ENCODE measurements around the gene SH3RF1.
A peak's percentile ranks its signal among the peaks of the same experiment; 100 is the strongest.

The SH3RF1 gene

DNA sequence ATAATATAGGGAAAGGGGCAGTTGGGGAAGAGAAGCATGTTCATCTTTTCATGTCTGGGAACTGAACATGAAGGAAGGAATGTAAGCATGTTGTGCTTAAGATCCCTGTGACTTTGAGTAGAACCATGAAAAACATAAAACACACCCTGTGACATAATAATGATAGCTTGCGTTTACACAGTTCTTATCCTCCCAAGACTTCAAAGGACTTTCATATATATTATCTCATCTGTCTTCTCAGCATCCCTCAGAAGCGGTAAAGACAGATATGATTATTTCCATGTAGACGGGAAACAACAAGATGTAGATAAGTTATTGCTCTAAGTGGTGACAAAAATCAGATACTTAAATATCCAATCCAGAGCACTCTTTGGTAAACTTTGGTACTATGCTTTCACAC is 3.3 kb upstream of the SH3RF1 start:
- WGBS, 2 experiments (ENCODE audit: insufficient coverage in 2 of 2), result no CpG with 5 or more reads among the region's 3 CpGs
- Histone ChIP-seq H3K27ac (ENCODE audit: low read depth, low read length, severe bottlenecking) (no peak overlapping the region), H3K4me1 (ENCODE audit: control insufficient read depth, insufficient read depth, low read length, poor library complexity, severe bottlenecking) (peaks cover 18% of the 10 kb centered on the region), H3K9me3 (ENCODE audit: control insufficient read depth, low read length) (no peaks in the 10 kb centered on the region), H3K4me3 (ENCODE audit: extremely low read depth, insufficient read depth, low read length, poor library complexity, severe bottlenecking) (no peak overlapping the region), H3K36me3 (ENCODE audit: control insufficient read depth, insufficient read depth, low read length) (no peaks in the 10 kb centered on the region)

DNA sequence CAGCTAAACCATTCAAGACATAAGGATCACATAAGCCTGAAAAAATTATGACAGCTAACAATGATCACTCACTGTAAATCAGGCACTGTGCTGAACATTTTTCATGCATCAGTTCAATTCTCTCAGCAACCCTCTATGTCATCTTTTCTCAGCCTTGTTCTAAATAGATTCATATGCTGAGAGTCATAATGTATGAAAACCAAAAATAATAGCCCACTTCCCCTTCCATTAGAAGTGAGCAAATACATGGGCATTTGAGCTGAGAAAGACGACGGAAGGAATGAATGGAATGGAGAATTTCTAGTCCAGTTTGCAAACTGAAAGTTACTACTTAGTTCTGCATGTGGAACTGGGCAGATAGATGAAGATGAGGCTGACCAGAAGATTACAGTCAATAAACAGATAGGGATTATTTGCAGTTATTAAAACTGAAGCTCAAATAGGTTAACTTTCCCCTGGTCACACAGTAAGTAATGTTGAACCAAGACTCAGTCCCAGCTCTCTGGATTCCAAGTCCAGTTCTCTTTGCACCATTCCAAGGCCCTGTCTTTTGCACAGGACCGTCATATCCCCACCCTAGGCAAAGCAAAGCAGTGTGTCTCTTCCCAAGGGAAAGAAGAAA is 1.6 kb upstream of the SH3RF1 start:
- H3K27ac ChIP-seq (ENCODE audit: low read depth, low read length, severe bottlenecking), result no peak overlapping the region

DNA sequence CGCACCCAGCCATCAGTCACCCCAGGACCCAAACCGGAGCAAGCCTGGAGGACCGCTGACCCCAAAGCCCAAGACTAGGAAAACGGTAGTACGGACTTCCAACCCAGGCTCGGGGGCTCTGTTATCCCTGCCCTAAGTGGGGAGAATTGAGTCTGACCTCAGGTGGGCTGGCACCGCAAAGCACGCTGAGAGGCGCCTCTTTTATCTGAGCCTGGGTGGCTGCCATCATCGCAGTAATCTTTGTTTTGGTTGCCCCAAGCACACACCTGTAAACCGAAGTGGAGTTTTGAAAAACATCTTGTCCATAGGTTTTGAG is 894 bp upstream of the SH3RF1 start:
- 10% methylated on average over 10 to 11 of the region's 11 CpGs for WGBS, 2 experiments (ENCODE audit: insufficient coverage in 2 of 2)

More for the DNA sequence above, 1.6 kb upstream of the SH3RF1 start:
- no peaks in the 10 kb centered on the region for H3K9me3 ChIP-seq (ENCODE audit: control insufficient read depth, low read length)
- H3K4me3 ChIP-seq (ENCODE audit: extremely low read depth, insufficient read depth, low read length, poor library complexity, severe bottlenecking), result no peak overlapping the region
- 69 to 83% methylated on average over 2 of the region's 3 CpGs for whole genome bisulfite sequencing, 2 experiments (ENCODE audit: insufficient coverage in 2 of 2)
- no peaks in the 10 kb centered on the region for H3K36me3 ChIP-seq (ENCODE audit: control insufficient read depth, insufficient read depth, low read length)
- H3K4me1 ChIP-seq (ENCODE audit: control insufficient read depth, insufficient read depth, low read length, poor library complexity, severe bottlenecking), result peaks cover 20% of the 10 kb centered on the region

DNA sequence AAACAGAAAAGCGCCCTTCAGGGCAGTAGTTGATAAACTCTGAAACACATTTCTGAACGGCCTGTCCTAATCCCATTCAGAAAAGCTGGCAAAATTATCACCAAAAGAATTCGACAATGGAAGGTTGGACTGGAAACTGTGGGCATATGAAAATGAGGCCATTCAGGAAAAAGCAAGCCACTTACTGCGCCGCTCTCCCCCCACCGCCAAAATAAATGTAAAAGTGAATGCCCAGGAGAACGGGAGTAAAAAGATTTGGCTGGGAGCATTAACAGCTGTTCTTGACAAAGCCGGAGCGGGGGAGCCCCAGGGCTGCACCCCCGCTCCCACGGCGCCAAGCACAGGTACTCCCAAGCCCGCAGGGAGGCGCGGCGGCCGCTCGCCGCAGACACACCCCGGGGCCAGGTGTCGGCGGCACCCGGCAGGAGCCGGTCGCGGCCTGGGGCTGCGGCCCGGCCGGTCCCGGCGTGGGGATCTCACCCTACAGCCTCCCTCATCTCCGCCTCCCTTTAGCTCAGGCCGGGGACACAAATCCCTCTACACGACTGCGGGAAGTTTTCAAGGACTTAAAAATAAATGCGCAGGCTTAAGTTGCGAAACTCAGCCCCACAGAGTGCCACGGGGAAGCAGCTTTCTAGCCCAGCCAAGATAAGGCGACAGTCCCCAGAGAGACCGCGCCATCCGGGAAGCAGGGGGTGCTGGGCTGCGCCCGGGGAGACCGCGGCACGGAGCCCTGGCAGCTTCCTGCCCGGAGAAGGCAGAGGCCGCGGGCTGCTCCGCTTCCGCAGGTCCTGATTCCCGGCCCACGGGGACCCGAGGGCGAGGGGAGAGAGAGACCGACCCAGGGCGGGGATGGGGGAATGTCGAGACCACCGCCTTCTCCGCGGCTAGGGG is 593 bp downstream of the SH3RF1 start:
- H3K4me1 ChIP-seq (ENCODE audit: control insufficient read depth, insufficient read depth, low read length, poor library complexity, severe bottlenecking), result peaks cover 20% of the 10 kb centered on the region
- H3K4me3 ChIP-seq (ENCODE audit: extremely low read depth, insufficient read depth, low read length, poor library complexity, severe bottlenecking), result peak overlapping the region; percentile 93
- H3K36me3 ChIP-seq (ENCODE audit: control insufficient read depth, insufficient read depth, low read length), result peaks cover 13% of the 10 kb centered on the region
- no peaks in the 10 kb centered on the region for H3K9me3 ChIP-seq (ENCODE audit: control insufficient read depth, low read length)
- peak overlapping the region; percentile 79 for H3K27ac ChIP-seq (ENCODE audit: low read depth, low read length, severe bottlenecking)
- WGBS, 2 experiments (ENCODE audit: insufficient coverage in 2 of 2), result 1% methylated on average over 50 to 54 of the region's 62 CpGs

More for the DNA sequence above, 894 bp upstream of the SH3RF1 start:
- no peak overlapping the region for H3K27ac ChIP-seq (ENCODE audit: low read depth, low read length, severe bottlenecking)
- H3K9me3 ChIP-seq (ENCODE audit: control insufficient read depth, low read length), result no peaks in the 10 kb centered on the region
- peaks cover 2% of the 10 kb centered on the region for H3K36me3 ChIP-seq (ENCODE audit: control insufficient read depth, insufficient read depth, low read length)
- peak overlapping the region; percentile 93 for H3K4me3 ChIP-seq (ENCODE audit: extremely low read depth, insufficient read depth, low read length, poor library complexity, severe bottlenecking)
- H3K4me1 ChIP-seq (ENCODE audit: control insufficient read depth, insufficient read depth, low read length, poor library complexity, severe bottlenecking), result peaks cover 20% of the 10 kb centered on the region

DNA sequence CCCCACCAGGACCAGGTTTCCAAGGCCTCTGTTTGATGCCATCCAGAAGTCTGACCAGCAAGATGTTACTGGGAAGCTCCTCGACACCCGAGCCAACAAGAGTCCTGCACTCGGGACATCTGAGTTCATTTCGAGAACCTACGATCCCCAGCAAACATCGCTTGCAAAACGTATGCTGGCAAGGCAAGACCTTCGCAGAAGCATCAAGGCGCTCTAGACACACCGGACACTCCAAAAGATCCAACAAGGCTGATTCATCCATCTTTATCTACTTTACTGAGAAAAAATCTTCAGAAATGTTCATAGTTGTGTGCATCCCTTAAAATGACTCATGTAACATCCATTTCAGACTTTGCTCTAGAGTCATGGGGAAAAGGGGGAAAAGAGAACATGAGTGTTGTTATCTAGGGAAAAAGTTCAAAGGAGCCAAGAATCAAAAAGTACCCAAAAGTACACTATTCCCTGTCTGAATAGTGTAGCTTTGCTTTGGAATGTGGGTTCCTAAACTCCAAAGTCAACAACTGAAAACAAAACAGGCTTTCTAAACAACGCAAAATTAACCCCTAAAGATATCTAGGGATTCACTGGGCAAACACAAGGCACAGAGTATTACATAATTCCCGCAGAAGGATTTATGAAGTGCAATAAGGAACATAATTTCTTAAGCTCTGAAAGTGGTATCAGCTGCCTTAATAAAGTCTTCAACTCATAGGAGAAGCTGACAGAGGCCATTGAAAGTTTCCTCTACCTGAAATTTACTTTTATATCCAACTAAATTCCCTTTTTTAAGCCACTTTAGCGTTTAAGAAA is 1.6 kb downstream of the SH3RF1 start:
- H3K27ac ChIP-seq (ENCODE audit: low read depth, low read length, severe bottlenecking), result peak overlapping the region; percentile 58
- H3K4me3 ChIP-seq (ENCODE audit: extremely low read depth, insufficient read depth, low read length, poor library complexity, severe bottlenecking), result peak overlapping the region; percentile 93
- 74 to 93% methylated on average over 10 of the region's 13 CpGs for WGBS, 2 experiments (ENCODE audit: insufficient coverage in 2 of 2)
- H3K4me1 ChIP-seq (ENCODE audit: control insufficient read depth, insufficient read depth, low read length, poor library complexity, severe bottlenecking), result peaks cover 14% of the 10 kb centered on the region
- H3K9me3 ChIP-seq (ENCODE audit: control insufficient read depth, low read length), result peaks cover 1% of the 10 kb centered on the region
- peaks cover 23% of the 10 kb centered on the region for H3K36me3 ChIP-seq (ENCODE audit: control insufficient read depth, insufficient read depth, low read length)

DNA sequence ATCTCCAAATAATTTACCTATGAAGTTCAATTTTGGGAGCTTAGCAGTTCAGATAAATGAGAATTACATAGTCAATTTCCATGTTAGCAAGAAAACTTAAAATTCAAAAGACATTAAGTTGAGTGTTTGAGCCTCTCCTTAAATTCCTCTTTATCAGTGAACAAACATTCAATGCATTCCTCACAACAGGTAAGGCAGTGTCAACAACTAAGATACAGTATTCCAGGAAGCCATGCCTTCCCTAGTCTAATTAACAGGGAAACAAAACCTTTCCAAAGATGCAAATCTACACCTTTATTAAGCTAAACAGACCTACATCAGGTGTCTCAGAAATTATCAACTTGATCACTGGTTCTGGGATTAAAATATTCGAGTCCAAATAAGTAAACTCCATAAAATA is 3.7 kb downstream of the SH3RF1 start:
- peaks cover 41% of the 10 kb centered on the region for H3K36me3 ChIP-seq (ENCODE audit: control insufficient read depth, insufficient read depth, low read length)
- no peak overlapping the region for H3K27ac ChIP-seq (ENCODE audit: low read depth, low read length, severe bottlenecking)
- peaks cover 5% of the 10 kb centered on the region for H3K9me3 ChIP-seq (ENCODE audit: control insufficient read depth, low read length)
- no CpG with 5 or more reads among the region's 1 CpG for WGBS, 2 experiments (ENCODE audit: insufficient coverage in 2 of 2)
- H3K4me1 ChIP-seq (ENCODE audit: control insufficient read depth, insufficient read depth, low read length, poor library complexity, severe bottlenecking), result peaks cover 7% of the 10 kb centered on the region
- H3K4me3 ChIP-seq (ENCODE audit: extremely low read depth, insufficient read depth, low read length, poor library complexity, severe bottlenecking), result no peak overlapping the region

DNA sequence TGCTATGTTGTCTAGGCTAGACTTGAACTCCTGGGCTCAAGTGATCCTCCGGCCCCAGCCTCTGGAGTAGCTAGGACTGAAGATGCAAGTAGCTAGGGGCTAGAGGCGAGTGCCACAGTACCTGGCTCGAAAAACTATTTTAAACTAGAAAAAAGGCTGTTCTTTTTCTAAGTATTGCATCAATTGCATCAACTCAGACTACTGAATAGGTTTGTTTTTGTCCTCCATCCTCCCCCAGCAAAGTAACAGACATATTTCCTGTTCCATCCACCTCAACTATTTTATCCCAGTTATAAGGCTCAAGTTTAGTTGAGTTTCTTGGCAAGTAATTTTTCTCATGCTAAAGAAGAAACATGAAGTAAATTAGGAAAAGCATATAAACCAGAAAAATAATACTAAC is 4.1 kb downstream of the SH3RF1 start:
- Histone ChIP-seq H3K9me3 (ENCODE audit: control insufficient read depth, low read length) (peaks cover 5% of the 10 kb centered on the region), H3K4me1 (ENCODE audit: control insufficient read depth, insufficient read depth, low read length, poor library complexity, severe bottlenecking) (peaks cover 3% of the 10 kb centered on the region), H3K27ac (ENCODE audit: low read depth, low read length, severe bottlenecking) (no peak overlapping the region), H3K4me3 (ENCODE audit: extremely low read depth, insufficient read depth, low read length, poor library complexity, severe bottlenecking) (no peak overlapping the region), H3K36me3 (ENCODE audit: control insufficient read depth, insufficient read depth, low read length) (peaks cover 41% of the 10 kb centered on the region)
- 100% methylated on average over 1 of the region's 3 CpGs; no CpG with 5 or more reads in 1 of the 2 experiments for WGBS, 2 experiments (ENCODE audit: insufficient coverage in 2 of 2)

DNA sequence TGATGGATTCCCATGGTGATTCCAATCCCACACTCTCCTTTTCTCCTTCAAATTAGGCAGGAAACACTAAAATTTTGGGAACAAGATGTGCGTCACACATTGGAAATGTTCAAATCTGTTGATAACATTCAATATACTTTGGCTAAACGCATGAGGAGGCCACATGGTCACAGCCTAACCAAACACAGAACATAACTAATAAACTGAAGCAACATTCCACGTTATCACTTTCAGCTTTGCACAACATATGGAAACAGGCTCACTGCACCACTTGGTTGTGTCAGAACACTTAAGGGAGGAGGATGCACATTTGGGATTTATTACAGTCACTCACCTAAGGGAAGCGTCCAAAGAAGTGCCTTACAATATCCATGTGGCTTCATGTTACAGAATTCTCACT is 4.7 kb downstream of the SH3RF1 start:
- no peak overlapping the region for H3K4me3 ChIP-seq (ENCODE audit: extremely low read depth, insufficient read depth, low read length, poor library complexity, severe bottlenecking)
- H3K36me3 ChIP-seq (ENCODE audit: control insufficient read depth, insufficient read depth, low read length), result peaks cover 41% of the 10 kb centered on the region
- peaks cover 5% of the 10 kb centered on the region for H3K9me3 ChIP-seq (ENCODE audit: control insufficient read depth, low read length)
- H3K4me1 ChIP-seq (ENCODE audit: control insufficient read depth, insufficient read depth, low read length, poor library complexity, severe bottlenecking), result peaks cover 2% of the 10 kb centered on the region
- no peak overlapping the region for H3K27ac ChIP-seq (ENCODE audit: low read depth, low read length, severe bottlenecking)
- 100% methylated on average over 2 to 3 of the region's 4 CpGs for WGBS, 2 experiments (ENCODE audit: insufficient coverage in 2 of 2)

DNA sequence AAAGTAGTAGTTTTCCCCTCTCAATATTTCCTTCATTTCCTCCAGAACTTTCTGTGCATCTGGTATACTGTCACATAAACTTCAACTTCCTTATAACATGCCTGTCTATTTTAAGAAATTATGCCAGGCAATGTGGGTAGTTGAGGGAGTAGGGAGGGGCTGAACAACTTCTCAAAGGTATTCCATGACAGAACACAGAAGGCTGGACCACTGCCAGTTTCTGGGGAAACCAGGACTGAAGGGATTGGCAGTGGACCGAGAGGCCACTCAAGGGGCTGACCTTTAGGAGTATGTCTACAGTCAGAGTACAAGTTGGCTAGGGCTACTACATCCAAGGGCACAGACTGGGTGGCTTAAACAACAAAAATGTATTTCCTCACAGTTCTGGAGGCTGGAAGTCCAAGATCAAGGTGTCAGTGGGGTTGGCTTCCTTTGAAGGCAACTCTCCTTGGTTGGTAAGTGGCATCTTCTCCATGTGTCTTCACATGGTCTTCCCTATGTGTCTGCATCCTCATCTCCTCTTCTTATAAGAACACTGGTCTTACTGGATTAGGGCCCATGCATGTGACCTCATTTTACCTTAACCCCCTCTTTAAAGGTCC is 6.9 kb downstream of the SH3RF1 start:
- H3K9me3 ChIP-seq (ENCODE audit: control insufficient read depth, low read length), result peaks cover 5% of the 10 kb centered on the region
- H3K4me3 ChIP-seq (ENCODE audit: extremely low read depth, insufficient read depth, low read length, poor library complexity, severe bottlenecking), result no peak overlapping the region
- WGBS, 2 experiments (ENCODE audit: insufficient coverage in 2 of 2), result 86 to 100% methylated on average over 1 of the region's 1 CpG
- H3K4me1 ChIP-seq (ENCODE audit: control insufficient read depth, insufficient read depth, low read length, poor library complexity, severe bottlenecking), result peaks cover 10% of the 10 kb centered on the region
- peaks cover 41% of the 10 kb centered on the region for H3K36me3 ChIP-seq (ENCODE audit: control insufficient read depth, insufficient read depth, low read length)
- no peak overlapping the region for H3K27ac ChIP-seq (ENCODE audit: low read depth, low read length, severe bottlenecking)

DNA sequence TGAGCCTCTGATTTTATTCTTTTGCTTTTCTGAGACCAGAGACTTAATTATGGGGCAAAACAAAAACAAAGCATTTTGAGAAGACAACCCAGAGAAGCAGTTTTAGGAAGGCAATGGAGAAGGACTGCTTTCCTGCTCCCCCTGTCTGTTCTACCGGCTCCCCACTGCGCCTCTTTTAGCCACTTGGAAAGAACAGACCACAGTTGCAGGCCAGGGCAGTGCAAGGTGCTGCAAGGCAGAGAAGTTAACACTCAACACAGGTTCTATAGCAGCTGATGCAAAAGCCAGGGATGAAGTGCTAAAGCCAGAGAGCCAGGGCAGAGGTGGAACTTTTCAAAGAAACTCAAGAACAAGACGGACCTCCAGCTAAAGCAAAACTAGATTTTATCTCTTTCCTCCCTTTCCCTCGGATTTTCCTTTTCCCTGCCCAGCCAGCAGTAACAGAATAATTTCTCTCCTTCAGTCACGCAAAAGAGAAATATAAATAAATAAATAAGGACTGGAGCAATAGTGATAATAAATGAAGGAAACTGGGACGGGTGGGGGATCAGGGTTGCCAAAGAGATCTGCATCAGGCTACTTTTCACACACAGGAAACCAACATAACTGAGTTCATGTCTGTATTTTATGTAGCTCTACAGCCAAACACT is 10.4 kb downstream of the SH3RF1 start:
- 86 to 90% methylated on average over 3 of the region's 6 CpGs for WGBS, 2 experiments (ENCODE audit: insufficient coverage in 2 of 2)
- no peak overlapping the region for H3K27ac ChIP-seq (ENCODE audit: low read depth, low read length, severe bottlenecking)

More for the DNA sequence above, 10.4 kb downstream of the SH3RF1 start:
- Histone ChIP-seq H3K4me3 (ENCODE audit: extremely low read depth, insufficient read depth, low read length, poor library complexity, severe bottlenecking) (no peak overlapping the region), H3K9me3 (ENCODE audit: control insufficient read depth, low read length) (peaks cover 5% of the 10 kb centered on the region), H3K4me1 (ENCODE audit: control insufficient read depth, insufficient read depth, low read length, poor library complexity, severe bottlenecking) (peaks cover 37% of the 10 kb centered on the region), H3K36me3 (ENCODE audit: control insufficient read depth, insufficient read depth, low read length) (peaks cover 30% of the 10 kb centered on the region)

All from mesodermal cell (in vitro differentiated cells).